HPDE6-E6E7 (cell line): ENCODE results near the gene CENPN.
A peak's percentile ranks its signal among the peaks of the same experiment; 100 is the strongest.

Source experiments
- DNase-seq: peaks from one replicate; pipeline ENCODE4 v3.0.0; 2011; ENCODE audit warnings: missing footprints; ENCODE audit errors: extremely low spot score

Gene CENPN

DNA sequence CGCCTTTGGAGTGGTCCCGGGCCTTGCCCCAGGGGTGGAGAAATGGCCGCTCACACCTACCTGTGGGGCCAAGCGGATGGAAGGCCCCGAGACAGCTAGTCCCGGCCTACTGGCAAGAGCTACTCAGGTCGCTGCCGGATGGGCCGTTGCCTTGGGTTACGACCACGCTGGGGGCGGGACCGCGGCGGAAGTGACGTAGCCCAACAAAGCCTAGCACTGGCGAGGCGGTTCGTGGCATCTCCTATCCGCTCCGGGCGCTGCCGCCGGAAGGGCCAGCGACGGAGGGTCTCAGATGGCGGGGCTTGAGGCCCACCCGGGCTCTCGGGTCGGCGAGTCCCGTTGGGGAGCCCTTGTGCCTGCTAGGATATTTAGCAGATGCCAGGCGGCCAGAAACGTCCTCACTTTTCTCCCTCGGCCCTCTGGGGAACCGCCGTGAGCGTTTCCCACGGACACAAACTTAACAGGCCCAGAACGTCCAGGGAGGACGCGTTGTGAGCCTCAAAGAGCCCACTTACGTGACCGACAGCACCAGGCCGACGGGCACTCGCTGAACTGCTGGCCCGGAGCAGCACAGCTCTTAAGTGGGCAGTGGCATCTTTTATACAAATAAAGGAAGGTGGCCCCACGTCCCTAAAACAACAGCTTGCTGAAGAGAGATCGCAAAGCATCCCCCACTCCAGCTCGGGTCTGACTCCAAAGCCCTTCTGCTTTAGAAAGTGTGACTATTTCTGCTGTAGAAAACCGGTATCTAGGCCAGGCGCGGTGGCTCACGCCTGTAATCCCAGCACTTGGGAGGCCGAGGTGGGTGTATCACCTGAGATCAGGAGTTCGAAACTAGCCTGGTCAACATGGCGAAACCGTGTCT, 70.3 kb downstream of the CENPN start, which contains the start of gene C16orf46:
TSS of gene C16orf46 (minus strand) at position 163 of the 865 bp plus-strand sequence. CDS start 13,283 bp downstream, outside the sequence.
- DNase-seq: peak; percentile 99

GRCh38 chr16:81080233-81080632, 73.2 kb downstream of the CENPN start:
- no peak for DNase-seq

DNA sequence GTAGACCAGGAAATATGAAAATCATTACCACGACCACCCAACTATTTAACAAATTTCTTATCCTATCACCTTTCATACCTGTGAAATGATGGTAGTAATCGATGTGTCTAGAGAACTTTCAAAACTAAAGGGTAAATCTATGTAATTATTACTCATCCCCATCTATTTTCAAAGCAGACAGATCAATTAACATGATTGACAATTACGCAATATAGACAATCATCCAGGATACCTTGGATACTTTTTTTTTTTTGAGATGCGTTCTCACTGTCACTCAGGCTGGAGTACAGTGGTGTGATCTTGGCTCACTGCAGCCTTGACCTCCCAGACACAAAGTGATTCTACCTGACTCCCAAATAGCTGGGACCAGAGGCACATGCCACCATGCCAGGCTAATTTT, 74.0 kb downstream of the CENPN start:
- no peak for DNase-seq
